Cardiac muscle cell (in vitro differentiated cells and primary cell): Measurements from ENCODE around the gene MAPRE2. TPM values are rescaled to one million over a fixed set of nuclear protein-coding genes. Genes with fewer than 3 reads are reported as not detected.
A peak's percentile ranks its signal among the peaks of the same experiment; 100 is the strongest.

ENCODE experiments used
- DNase-seq, 2 donors: peaks; one replicate each; pipeline versions ENCODE4 v3.0.0 to v3.0.0-alpha.2; 2010 to 2017; ENCODE audit warnings: low read depth in 1 of 2, low spot score in 1 of 2
- H3K27ac ChIP-seq: fragments of 200-600 bp; sonication (generic); 2 replicates; pipeline ENCODE4 v1.5.1; 2016
- H3K27me3 ChIP-seq: fragments of 200-600 bp; sonication (generic); 2 replicates; pipeline ENCODE4 v1.6.0; 2016; ENCODE audit warnings: control low read depth
- H3K36me3 ChIP-seq: fragments of 200-600 bp; sonication (generic); 2 replicates; pipeline ENCODE4 v1.5.1; 2016; ENCODE audit warnings: control low read depth
- H3K4me1 ChIP-seq: fragments of 200-600 bp; sonication (generic); 2 replicates; pipeline ENCODE4 v1.8.1; 2017; ENCODE audit warnings: low read depth, mild to moderate bottlenecking, mixed run types
- H3K4me3 ChIP-seq: fragments of 200-600 bp; sonication (generic); 2 replicates; pipeline ENCODE4 v1.5.1; 2016; ENCODE audit warnings: mild to moderate bottlenecking
- H3K9me3 ChIP-seq: fragments of 200-600 bp; sonication (generic); 2 replicates; pipeline ENCODE4 v1.5.1; 2017; ENCODE audit warnings: low read depth, mild to moderate bottlenecking, control low read depth
- CTCF ChIP-seq: IDR thresholded peaks from 2 replicates; pipeline ENCODE4 v1.5.1; 2012; ENCODE audit warnings: low read depth, mild to moderate bottlenecking, low read length
- polyA plus RNA-seq: library from polyadenylated mRNA; unstranded; fragments of >200 nt; fragmentation: Nextera tagmentation; extraction: Ambion mirVana; gene quantifications from 2 replicates; pipeline ENCODE4 v1.2.1, GENCODE V29; 2016
- total RNA-seq: library from RNA; depleted of rRNA; stranded (reverse); fragments of >200 nt; gene quantifications from 2 replicates; pipeline ENCODE4 v1.2.3, GENCODE V29; 2016

MAPRE2 gene
- total and polyA plus RNA-seq, 2 experiments from 2014 or later, result 20.3 to 31.0 TPM

- no peak for TF ChIP-seq CTCF
- H3K9me3 ChIP-seq, result no peaks in the 10 kb centered on the region
- no peaks in the 10 kb centered on the region for H3K4me1 ChIP-seq
- H3K36me3 ChIP-seq, result no peaks in the 10 kb centered on the region
- H3K4me3 ChIP-seq, result no peak overlapping the region
- no peaks in the 10 kb centered on the region for H3K27me3 ChIP-seq
- DNase-seq, result no peak
- H3K27ac ChIP-seq, result no peak overlapping the region
These were observed 130.2 kb downstream of the MAPRE2 start for GRCh38 chr18:35171315-35171987.

GRCh38 chr18:35172009-35172408 lies 130.8 kb downstream of the MAPRE2 start:
- H3K27me3 ChIP-seq, result no peaks in the 10 kb centered on the region
- H3K27ac ChIP-seq, result no peak overlapping the region
- H3K4me3 ChIP-seq, result no peak overlapping the region
- no peaks in the 10 kb centered on the region for H3K9me3 ChIP-seq
- no peak for TF ChIP-seq CTCF
- H3K36me3 ChIP-seq, result no peaks in the 10 kb centered on the region
- H3K4me1 ChIP-seq, result no peaks in the 10 kb centered on the region
- no peak for DNase-seq

- Histone ChIP-seq H3K4me1 (no peaks in the 10 kb centered on the region), H3K4me3 (no peak overlapping the region), H3K36me3 (no peaks in the 10 kb centered on the region), H3K9me3 (no peaks in the 10 kb centered on the region), H3K27me3 (no peaks in the 10 kb centered on the region), H3K27ac (no peak overlapping the region)
- no peak for TF ChIP-seq CTCF
- peak in 1 of 2 donors; percentile 49 for DNase-seq
These were observed 131.3 kb downstream of the MAPRE2 start for GRCh38 chr18:35172451-35173035.

GRCh38 chr18:35174093-35174731 lies 133.0 kb downstream of the MAPRE2 start:
- no peak overlapping the region for H3K4me3 ChIP-seq
- H3K27me3 ChIP-seq, result no peaks in the 10 kb centered on the region
- H3K9me3 ChIP-seq, result no peaks in the 10 kb centered on the region
- peak in 1 of 2 donors; percentile 25 for DNase-seq
- no peak overlapping the region for H3K27ac ChIP-seq
- H3K4me1 ChIP-seq, result no peaks in the 10 kb centered on the region
- no peak for TF ChIP-seq CTCF
- H3K36me3 ChIP-seq, result no peaks in the 10 kb centered on the region

GRCh38 chr18:35174745-35175144 lies 133.5 kb downstream of the MAPRE2 start:
- DNase-seq, result no peak
- no peaks in the 10 kb centered on the region for H3K36me3 ChIP-seq
- TF ChIP-seq CTCF, result no peak
- H3K4me1 ChIP-seq, result no peaks in the 10 kb centered on the region
- no peaks in the 10 kb centered on the region for H3K9me3 ChIP-seq
- H3K27me3 ChIP-seq, result no peaks in the 10 kb centered on the region
- H3K27ac ChIP-seq, result no peak overlapping the region
- no peak overlapping the region for H3K4me3 ChIP-seq
